Stimulated activated CD8-positive, alpha-beta memory T cell treated with anti-CD3 and anti-CD28 coated beads, Interleukin-12 subunit alpha, Interleukin-12 subunit beta, amount 100 ng/mL, for 24 hours (primary cell): ENCODE measurements around the gene ICOS.
"Not testable (repeated sequence)": the region's sequence is repeated elsewhere in the genome, so short reads cannot be mapped to it uniquely, and the experiment has no call there.

Experiments
- DNase-seq: peaks from one replicate; pipeline ENCODE4 v3.0.0-alpha.2; 2020; ENCODE audit errors: extremely low read depth

The ICOS gene

DNA sequence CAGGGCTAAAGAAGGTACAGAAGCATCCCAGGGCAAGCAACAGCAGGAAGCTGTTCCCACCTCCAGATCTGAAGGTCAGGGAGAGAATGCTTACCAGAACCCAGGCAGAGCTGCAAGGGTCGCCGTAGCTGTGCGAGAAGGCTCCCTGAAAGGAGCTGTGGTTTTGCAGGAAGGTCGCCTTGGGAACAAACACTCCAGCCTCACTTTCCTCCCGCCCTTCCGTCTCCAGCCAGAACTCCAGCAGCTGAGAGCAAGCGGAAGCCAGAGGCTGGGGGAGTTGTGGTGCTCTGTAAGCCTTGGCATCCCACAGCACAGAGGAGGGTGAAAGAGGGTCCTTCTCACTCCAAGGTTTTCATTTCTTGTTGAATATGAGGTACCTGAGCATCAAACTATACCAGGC is 18.3 kb upstream of the ICOS start:
- no peak for DNase-seq

DNA sequence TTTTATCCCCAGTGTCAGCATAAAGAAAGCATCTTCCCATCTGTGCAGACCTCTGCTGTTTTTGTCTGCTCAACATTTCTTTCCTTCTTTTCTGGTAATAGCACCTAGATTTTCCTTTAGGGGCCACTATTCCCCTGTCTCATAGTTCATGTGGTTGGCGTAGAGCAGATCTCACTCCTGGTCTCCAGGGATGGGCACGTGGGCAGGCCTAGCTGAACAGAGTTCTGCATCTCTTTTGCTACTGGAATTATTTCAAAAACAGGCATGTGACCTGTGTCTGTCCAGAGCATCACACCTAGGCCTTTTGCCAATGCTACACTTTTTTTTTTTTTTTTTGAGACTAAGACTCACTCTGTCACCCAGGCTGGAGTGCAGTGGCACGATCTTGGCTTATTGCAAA is 17.7 kb upstream of the ICOS start:
- no peak for DNase-seq

DNA sequence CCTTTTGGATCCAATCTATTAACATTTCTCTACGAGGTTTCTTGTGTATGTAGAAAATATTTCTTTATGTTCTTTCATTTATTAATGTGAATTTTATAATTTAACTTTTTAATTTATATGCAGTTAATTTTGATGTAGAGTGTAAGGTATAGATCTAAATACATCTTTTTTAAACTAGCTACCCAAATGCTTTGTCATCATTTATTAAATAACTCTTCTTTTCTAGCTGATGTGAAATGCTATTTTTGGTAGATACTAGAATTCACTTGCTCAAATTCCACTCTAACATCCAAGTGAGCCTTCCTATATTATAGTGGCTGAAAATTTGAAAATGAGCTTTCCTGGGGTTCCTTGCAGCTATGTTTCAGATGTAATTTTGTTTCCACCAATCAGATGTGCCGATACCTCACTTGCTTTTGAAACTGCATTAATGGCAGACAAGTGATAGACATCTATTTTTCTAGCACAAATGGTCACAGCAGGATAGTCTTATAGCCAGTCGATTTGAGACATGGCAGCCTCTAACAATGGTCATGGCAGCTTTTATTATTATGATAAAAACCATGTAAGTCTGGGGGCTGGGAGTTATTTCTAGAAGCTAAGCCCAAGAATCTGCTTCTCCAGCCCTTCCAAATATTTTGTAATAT is 10.9 kb upstream of the ICOS start:
- no peak for DNase-seq

DNA sequence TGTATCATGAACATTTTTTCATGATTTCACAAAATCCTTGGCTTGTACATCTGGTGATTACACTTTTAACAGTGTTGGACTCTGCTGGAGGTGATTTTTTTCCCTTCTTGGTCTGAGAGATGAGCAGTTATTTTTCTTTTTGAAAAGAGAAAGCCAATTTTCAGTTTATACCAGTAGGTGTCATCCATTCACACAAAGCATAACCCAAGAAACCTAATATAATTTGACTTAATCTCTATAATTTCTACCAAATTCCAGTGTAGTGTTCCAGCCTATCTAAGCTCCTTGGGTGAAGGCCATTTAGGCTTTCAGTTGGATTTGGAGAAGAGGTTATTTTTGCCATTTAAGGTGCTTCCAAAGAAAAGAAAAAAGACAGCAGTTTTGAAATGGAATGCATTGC is 7.7 kb upstream of the ICOS start:
- DNase-seq = no peak

DNA sequence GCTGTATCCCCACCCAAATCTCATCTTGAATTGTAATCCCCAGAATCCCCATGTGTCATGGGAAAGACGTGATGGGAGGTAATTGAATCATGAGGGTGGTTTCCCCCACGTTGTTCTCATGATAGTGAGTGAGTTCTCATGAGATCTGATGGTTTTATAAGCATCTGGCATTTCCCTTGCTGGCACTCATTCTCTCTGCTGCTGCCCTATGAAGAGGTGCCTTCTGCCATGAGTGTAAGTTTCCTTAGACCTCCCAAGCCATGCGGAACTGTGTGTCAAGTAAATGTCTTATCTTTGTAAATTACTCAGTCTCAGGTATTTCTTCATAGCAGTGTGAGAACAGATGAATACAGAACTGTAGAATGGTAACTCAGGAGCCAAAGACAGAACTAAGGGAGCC is 5.3 kb upstream of the ICOS start:
- not testable (repeated sequence) for DNase-seq

DNA sequence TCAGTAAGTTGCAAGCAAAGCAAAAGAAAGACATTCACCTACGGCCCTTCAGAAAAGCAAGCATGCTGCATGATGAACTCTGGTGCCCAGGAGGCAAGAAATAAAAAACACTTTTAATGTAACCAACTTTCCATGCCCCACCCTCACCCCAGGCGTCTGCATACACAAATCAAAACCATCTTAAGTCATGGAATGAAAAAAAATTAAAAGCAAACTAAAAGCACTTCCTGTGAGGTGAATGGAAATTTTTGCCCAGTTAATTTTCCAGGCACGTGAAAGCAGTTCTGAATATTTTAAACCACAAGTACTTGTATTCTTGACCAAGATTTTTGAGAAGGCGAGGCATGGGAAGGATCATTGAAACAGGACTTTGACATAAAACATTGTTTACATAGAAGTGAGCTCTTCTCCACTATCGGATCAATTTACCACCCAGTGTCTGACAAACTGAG is 2.5 kb upstream of the ICOS start:
- DNase-seq = no peak

DNA sequence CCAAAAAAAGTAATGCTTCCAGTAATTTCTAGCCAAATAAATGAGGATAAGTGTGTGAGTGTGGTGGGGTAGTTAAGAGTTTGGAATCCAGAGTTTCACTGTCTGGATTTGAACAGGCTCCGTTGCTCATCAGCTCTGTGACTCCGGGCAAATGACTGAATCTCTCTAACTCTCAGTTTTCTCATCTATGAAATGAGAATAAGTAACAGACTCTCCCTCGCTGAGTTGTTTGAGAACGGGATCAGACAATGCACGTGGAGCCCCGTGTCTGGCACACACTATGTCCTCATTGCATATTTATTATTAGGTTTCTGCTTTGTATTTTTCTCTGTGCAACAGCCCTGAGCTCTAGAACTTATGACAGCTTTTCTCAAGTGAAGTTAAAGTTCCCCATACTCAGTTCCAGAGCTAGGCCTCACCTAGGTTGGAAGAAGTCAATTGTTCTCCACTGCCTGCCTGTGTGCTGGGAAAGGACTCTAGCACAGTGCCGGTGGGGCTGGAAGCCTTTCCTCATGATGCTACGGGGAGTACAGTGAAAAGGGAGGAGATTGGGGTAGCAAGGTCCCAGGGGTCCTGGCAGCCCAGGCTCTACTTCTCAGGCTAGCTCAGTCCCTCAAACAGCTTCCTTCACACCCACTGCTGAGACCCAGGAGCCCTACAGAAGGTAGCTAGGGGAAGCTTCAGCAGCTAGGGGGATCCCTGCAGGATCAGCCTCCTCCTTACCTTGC is 1.7 kb upstream of the ICOS start:
- no peak for DNase-seq

DNA sequence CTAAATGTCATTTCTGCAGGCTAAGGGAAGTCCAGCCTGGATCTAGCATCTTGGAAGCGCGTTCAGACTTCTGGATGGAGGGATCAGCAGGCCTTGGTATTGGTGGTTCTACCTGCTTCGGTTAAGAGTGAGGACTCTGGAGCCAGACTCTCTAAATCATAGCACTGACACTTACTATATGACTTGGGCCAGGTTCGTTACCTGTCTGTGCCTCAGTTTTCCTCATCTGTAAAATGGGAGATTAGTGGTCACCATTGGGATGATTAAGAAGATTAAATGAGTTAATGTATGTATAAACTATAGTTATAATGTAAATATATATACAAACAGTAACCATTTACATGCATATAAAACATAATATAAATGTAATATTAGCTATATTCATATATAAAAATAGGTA is 995 bp upstream of the ICOS start:
- no peak for DNase-seq

DNA sequence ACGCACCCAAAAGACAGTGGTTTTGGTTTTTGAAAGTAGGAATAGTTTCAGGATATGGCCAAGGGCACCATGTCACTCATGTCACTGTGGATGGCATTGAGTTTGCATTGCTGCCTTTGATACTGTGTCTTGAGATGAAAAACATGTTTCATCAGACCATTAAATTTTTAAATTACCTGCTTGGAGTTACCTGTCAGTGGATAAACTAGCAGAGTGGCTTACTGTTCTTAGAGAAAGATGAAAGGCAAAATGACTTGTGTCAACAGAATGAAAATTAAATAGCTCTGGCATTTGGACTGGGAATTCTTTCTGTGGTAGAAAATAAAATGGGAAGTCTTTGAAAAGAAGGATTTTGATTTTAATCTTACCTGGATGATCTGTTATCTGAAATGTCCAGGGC is 386 bp downstream of the ICOS start:
- DNase-seq = no peak

DNA sequence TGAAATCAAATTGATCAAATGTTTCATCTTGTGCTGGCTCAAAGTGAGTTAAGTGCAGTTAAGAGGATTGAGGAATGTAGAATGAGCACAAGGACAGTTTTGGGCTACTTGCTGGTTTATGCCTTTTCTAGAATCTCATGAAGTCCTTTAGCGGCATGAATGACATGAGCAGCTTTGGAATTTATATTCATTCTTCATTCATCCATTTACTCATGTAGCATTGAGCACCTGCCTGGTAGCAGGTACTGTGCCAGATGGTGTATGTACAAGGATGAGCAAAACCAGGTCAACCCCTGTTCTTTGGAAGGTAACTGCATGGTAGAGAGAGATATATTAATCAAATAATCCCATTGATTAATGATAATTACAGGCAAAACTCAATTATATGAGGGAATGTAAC is 1.2 kb downstream of the ICOS start:
- DNase-seq = no peak

DNA sequence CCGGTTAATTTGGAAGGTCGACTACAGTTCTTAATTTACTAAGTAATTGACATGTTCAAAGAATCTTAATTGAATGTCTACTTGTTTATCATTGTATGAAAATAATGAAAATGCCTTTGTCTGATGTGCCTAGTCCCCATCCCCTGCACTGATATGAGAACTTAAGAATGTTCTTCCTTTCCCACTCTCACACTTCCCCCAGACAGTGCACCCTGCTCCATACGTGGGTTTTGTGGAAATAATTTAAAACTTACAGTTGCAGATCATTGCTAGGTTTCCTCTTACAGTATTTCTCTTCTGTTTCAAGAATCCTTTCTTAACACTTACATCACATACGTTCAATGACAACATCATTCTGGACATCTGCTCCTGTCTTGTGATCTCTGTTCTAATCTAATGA is 3.5 kb downstream of the ICOS start:
- DNase-seq = no peak

DNA sequence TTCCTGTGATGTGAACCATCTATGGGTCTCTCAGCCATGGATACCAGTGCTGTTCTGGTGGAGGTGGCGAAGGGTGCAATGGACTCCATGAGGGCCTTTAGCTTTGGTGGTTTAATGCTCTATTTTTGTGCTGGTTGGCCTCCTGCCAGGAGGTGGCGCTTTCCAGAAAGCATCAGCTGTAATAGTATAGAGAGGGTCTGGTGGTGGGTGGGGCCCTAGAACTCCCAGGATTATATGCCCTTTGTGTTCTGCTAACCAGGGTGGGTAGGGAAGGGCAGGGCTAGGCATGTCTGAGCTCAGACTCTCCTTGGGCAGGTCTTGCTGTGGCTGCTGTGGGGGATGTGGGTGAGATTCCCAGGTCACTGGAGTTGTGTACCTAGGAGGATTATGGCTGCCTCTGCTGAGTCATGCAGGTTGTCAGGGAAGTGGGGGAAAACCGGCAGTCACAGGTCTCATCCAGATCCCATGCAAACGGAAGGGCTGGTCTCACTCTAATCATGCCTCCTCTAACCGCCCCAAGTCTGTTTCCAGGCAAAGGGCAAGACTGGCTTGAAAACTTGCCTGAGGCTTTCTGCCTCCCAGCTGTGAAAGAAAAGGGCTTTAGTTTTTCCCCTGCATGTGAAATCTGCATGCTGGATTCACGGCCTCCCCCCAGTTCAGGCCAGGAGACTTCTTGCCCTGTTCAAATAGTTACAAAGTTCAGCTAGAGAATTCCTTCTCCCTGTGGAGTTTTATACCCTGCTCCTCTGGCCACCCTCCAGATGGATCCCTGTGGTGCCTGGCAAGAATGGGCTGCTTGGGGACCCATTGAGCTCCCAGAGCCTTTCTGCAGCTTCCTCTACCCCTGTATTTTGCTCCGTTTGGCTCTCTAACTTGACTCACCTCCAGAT is 7.2 kb downstream of the ICOS start:
- DNase-seq = not testable (repeated sequence)

DNA sequence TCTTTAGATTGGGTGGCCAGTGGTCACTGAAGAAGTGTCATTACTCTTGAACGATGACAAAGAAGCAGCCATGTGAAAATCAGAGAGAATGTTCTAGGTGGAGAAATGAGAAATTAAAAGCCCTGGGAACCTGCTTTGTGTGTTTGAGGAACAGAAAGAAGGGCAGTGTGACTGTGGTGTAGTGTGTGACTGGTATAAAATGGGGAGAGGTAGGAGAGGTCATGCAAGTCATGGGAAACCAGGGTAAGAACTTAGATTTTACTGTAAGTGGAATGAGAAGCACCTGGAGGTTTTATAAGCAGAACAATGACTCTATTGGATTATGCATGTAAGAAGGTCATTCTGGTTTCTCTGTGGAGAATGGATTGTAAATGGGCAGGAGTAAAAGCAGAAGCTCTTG is 12.2 kb downstream of the ICOS start:
- DNase-seq = no peak

DNA sequence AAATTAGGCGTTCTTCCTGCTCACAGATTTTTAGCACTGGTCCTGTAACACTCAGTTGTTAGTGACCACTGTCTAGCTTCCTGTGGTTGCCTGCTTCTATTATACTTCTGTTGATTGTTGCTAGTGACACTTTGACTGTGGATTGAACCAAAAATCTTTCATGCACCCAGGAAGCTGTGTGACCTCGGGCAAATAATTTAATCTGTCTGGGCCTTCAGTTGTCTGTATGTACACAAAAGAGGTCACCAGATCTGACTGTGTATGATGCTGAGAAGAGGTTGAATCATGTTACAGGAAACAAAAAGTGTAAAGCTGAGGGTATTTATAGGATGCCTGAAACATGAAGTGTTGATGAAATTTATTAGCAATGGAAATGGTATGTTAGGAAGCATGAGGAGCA is 12.7 kb downstream of the ICOS start:
- no peak for DNase-seq

DNA sequence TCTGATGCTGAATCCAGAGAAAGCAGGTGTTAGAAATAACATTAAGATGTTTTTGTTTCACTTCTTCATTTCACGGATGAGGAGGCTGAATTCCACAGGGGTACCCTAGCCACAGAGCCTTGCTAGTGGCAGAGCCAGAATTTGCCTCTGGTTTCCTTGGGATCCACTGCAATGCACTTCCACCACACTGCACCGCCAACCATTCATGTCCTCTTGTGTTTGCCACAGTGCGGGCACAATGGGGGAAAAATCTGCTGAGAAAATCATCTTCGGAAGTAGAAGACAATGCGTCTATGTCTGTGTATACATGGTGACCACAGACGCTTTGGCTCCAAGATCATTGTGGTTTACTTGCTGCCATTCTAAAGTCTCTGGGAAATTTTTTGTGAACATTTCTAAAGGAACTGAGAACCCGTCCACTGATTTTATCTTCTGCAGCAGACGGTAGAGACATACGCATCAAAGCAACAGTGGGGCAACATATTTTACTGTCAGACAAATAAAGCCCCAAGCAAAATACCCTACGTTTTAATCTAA is 14.9 kb downstream of the ICOS start:
- DNase-seq = no peak

DNA sequence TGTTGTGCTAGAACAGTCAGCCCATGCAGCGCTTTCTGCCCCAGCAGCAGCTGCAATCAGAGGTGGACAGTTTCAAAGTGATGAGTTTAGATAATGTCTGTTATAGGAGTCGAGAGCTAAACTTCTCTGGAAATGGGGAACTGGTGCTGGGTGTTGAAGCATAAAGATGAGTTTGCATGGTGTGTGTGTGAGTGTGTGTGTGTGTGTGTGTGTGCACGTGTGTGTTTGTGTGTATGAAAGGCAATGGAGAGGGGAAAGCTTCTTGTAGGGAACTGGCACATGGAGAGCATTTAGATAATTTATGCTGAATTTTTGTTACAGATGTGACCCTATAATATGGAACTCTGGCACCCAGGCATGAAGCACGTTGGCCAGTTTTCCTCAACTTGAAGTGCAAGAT is 22.7 kb downstream of the ICOS start:
- no peak for DNase-seq

DNA sequence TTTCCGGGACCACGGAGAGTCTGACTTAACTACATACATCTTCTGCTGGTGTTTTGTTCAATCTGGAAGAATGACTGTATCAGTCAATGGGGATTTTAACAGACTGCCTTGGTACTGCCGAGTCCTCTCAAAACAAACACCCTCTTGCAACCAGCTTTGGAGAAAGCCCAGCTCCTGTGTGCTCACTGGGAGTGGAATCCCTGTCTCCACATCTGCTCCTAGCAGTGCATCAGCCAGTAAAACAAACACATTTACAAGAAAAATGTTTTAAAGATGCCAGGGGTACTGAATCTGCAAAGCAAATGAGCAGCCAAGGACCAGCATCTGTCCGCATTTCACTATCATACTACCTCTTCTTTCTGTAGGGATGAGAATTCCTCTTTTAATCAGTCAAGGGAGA is 23.1 kb downstream of the ICOS start:
- DNase-seq = no peak

DNA sequence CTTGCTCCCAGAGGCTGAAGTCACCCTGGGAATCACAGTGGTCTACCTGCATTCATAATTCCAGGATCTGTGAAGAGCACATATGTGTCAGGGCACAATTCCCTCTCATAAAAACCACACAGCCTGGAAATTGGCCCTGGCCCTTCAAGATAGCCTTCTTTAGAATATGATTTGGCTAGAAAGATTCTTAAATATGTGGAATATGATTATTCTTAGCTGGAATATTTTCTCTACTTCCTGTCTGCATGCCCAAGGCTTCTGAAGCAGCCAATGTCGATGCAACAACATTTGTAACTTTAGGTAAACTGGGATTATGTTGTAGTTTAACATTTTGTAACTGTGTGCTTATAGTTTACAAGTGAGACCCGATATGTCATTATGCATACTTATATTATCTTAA is 24.2 kb downstream of the ICOS start:
- DNase-seq = no peak

DNA sequence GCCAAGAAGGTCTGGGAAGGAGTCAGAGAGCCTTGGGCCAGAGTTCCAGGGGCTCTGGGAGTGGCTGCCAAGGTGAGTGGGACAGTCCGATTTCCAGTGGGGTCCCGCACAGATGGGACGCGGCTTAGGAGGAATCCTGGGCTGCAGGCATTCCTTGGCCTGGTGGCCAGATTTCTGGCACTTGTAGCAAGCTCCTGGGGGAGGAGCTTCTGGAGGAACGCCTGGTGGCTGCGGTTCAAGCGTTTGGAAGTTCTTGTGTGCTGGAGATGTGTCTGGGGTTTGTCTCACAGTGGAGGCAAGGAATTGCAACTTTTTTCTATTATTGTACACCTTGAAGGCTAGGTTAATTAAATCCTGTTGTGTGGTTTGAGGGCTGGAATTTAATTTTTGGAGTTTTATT is 28.6 kb downstream of the ICOS start:
- not testable (repeated sequence) for DNase-seq

DNA sequence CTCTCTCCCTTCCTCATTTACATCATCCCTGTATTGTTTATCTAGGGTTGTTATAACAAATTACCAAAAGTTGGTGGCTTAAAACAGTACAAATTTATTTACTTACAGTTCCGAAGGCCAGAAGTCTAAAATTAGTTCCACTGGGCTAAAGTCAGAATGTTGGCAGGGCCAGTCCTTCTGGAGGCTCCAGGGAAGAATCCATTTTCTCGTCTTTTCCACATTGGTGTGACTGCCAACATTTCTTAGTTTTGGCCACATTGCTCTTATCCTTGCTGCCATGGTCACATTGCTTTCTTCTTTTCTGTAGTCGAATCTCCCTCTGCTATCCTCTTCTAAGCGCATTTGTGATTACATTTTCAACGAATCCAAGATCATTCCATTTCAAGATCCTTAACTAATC is 34.7 kb downstream of the ICOS start:
- no peak for DNase-seq

DNA sequence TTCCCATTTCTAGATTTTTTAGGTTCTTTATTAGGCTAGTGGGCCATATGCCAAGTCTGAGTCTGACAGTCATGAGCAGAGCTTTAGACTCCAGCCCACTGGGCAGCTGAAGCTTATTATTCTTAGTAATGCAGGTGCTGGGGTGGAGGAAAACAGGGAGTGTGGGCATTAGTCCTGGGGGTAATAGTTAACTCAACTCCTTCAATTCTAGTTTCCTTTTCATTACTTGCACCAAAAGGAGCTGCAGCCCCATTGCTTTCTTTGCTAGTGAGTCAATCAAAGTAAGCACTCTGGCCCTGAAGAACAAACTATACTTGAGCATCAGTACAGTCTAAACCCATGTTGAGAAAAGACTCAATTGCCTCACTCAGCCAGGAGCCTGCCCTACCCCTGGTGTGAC is 35.5 kb downstream of the ICOS start:
- DNase-seq = no peak

DNA sequence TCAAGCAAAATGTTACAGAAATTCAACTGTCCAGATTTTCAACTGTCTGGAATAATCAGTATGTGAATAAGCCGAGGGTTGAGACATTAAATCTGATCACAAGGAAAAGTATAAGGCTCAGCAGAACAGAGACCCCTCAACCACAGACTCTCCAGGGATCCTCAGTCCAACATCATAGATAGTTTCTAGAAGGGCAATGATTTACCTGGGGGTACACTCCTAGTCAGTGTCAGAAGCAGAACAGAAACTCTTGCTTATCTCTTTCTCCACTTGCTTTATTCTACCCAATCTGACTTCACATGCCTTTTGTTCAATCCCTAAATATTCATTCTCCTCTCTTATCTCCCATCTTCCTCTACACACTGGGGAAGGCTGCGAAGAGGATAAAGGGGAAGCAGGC is 36.4 kb downstream of the ICOS start:
- DNase-seq = no peak

DNA sequence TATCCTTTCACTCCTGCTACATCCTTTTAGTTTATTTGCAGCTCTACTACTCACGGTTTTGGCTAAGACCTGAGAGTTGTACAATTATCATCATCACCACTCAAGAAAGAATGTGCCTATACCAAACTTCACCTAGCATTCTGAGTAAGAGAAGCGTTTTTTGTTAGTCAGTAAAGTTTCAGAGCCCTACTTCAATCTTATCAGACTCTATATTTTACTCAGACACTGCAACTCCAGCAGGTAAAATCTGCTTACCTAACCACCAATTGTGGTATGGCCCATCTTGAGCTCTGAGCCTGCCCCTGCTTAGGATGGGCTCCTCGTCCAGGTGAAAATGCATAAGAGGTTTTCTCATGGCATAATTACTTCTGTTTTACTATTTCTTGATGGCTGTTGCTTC is 37.1 kb downstream of the ICOS start:
- no peak for DNase-seq
